ENCODE measurements around the gene PARD6G.

PARD6G gene

GRCh38 chr18:80200171-80200931 is 47.0 kb downstream of the PARD6G start:
- Histone ChIP-seq H3K9ac (ENCODE audit: low read depth in 1 of 2, low read length in 2 of 2) (no peak overlapping the region), H3K27me3 (ENCODE audit: control insufficient read depth in 1 of 2, insufficient read depth in 2 of 2, low read length in 2 of 2) (no peaks in the 10 kb centered on the region), H3K9me3 (ENCODE audit: control insufficient read depth in 1 of 2, low read length in 2 of 2) (no peaks in the 10 kb centered on the region), H3K4me1 (ENCODE audit: control insufficient read depth in 1 of 2, insufficient read depth in 2 of 2, low read length in 2 of 2) (peaks cover 0 to 6% of the 10 kb centered on the region in 2 donors), H3K4me3 (ENCODE audit: low read depth in 1 of 2, low read length in 2 of 2) (no peak overlapping the region), H3K27ac (ENCODE audit: low read depth, low read length) (no peak overlapping the region), H3K36me3 (ENCODE audit: control insufficient read depth in 1 of 2, insufficient read depth in 2 of 2, low read length in 2 of 2) (no peaks in the 10 kb centered on the region)

- H3K27me3 ChIP-seq (ENCODE audit: control insufficient read depth in 1 of 2, insufficient read depth in 2 of 2, low read length in 2 of 2): no peaks in the 10 kb centered on the region
- H3K9me3 ChIP-seq (ENCODE audit: control insufficient read depth in 1 of 2, low read length in 2 of 2): no peaks in the 10 kb centered on the region
- peaks cover 0 to 6% of the 10 kb centered on the region in 2 donors for H3K4me1 ChIP-seq (ENCODE audit: control insufficient read depth in 1 of 2, insufficient read depth in 2 of 2, low read length in 2 of 2)
- no peak overlapping the region for H3K27ac ChIP-seq (ENCODE audit: low read depth, low read length)
- no peak overlapping the region for H3K9ac ChIP-seq (ENCODE audit: low read depth in 1 of 2, low read length in 2 of 2)
- H3K4me3 ChIP-seq (ENCODE audit: low read depth in 1 of 2, low read length in 2 of 2): no peak overlapping the region
- H3K36me3 ChIP-seq (ENCODE audit: control insufficient read depth in 1 of 2, insufficient read depth in 2 of 2, low read length in 2 of 2): no peaks in the 10 kb centered on the region
These were observed 48.1 kb downstream of the PARD6G start for GRCh38 chr18:80198994-80199748.

GRCh38 chr18:80198391-80198790 is 48.9 kb downstream of the PARD6G start:
- Histone ChIP-seq H3K4me1 (ENCODE audit: control insufficient read depth in 1 of 2, insufficient read depth in 2 of 2, low read length in 2 of 2) (peaks cover 0 to 6% of the 10 kb centered on the region in 2 donors), H3K4me3 (ENCODE audit: low read depth in 1 of 2, low read length in 2 of 2) (no peak overlapping the region), H3K27ac (ENCODE audit: low read depth, low read length) (no peak overlapping the region), H3K36me3 (ENCODE audit: control insufficient read depth in 1 of 2, insufficient read depth in 2 of 2, low read length in 2 of 2) (no peaks in the 10 kb centered on the region), H3K9me3 (ENCODE audit: control insufficient read depth in 1 of 2, low read length in 2 of 2) (no peaks in the 10 kb centered on the region), H3K9ac (ENCODE audit: low read depth in 1 of 2, low read length in 2 of 2) (no peak overlapping the region), H3K27me3 (ENCODE audit: control insufficient read depth in 1 of 2, insufficient read depth in 2 of 2, low read length in 2 of 2) (no peaks in the 10 kb centered on the region)

- no peak overlapping the region for H3K27ac ChIP-seq (ENCODE audit: low read depth, low read length)
- no peaks in the 10 kb centered on the region for H3K27me3 ChIP-seq (ENCODE audit: control insufficient read depth in 1 of 2, insufficient read depth in 2 of 2, low read length in 2 of 2)
- no peaks in the 10 kb centered on the region for H3K36me3 ChIP-seq (ENCODE audit: control insufficient read depth in 1 of 2, insufficient read depth in 2 of 2, low read length in 2 of 2)
- H3K4me3 ChIP-seq (ENCODE audit: low read depth in 1 of 2, low read length in 2 of 2): no peak overlapping the region
- peaks cover 0 to 6% of the 10 kb centered on the region in 2 donors for H3K4me1 ChIP-seq (ENCODE audit: control insufficient read depth in 1 of 2, insufficient read depth in 2 of 2, low read length in 2 of 2)
- H3K9me3 ChIP-seq (ENCODE audit: control insufficient read depth in 1 of 2, low read length in 2 of 2): no peaks in the 10 kb centered on the region
- H3K9ac ChIP-seq (ENCODE audit: low read depth in 1 of 2, low read length in 2 of 2): no peak overlapping the region
These were observed 49.8 kb downstream of the PARD6G start for GRCh38 chr18:80197528-80197927.

- H3K4me3 ChIP-seq (ENCODE audit: low read depth in 1 of 2, low read length in 2 of 2): no peak overlapping the region
- no peak overlapping the region for H3K27ac ChIP-seq (ENCODE audit: low read depth, low read length)
- no peak overlapping the region for H3K9ac ChIP-seq (ENCODE audit: low read depth in 1 of 2, low read length in 2 of 2)
These were observed 50.6 kb downstream of the PARD6G start for GRCh38 chr18:80196528-80197320.

GRCh38 chr18:80194874-80195570 is 52.3 kb downstream of the PARD6G start:
- Histone ChIP-seq H3K9me3 (ENCODE audit: control insufficient read depth in 1 of 2, low read length in 2 of 2) (no peaks in the 10 kb centered on the region), H3K9ac (ENCODE audit: low read depth in 1 of 2, low read length in 2 of 2) (no peak overlapping the region), H3K27me3 (ENCODE audit: control insufficient read depth in 1 of 2, insufficient read depth in 2 of 2, low read length in 2 of 2) (no peaks in the 10 kb centered on the region), H3K27ac (ENCODE audit: low read depth, low read length) (no peak overlapping the region), H3K4me3 (ENCODE audit: low read depth in 1 of 2, low read length in 2 of 2) (no peak overlapping the region), H3K4me1 (ENCODE audit: control insufficient read depth in 1 of 2, insufficient read depth in 2 of 2, low read length in 2 of 2) (no peaks in the 10 kb centered on the region), H3K36me3 (ENCODE audit: control insufficient read depth in 1 of 2, insufficient read depth in 2 of 2, low read length in 2 of 2) (no peaks in the 10 kb centered on the region)

More at GRCh38 chr18:80196528-80197320, 50.6 kb downstream of the PARD6G start:
- no peaks in the 10 kb centered on the region for H3K9me3 ChIP-seq (ENCODE audit: control insufficient read depth in 1 of 2, low read length in 2 of 2)
- no peaks in the 10 kb centered on the region for H3K36me3 ChIP-seq (ENCODE audit: control insufficient read depth in 1 of 2, insufficient read depth in 2 of 2, low read length in 2 of 2)
- peaks cover 0 to 6% of the 10 kb centered on the region in 2 donors for H3K4me1 ChIP-seq (ENCODE audit: control insufficient read depth in 1 of 2, insufficient read depth in 2 of 2, low read length in 2 of 2)
- no peaks in the 10 kb centered on the region for H3K27me3 ChIP-seq (ENCODE audit: control insufficient read depth in 1 of 2, insufficient read depth in 2 of 2, low read length in 2 of 2)

GRCh38 chr18:80193701-80194100 is 53.6 kb downstream of the PARD6G start:
- Histone ChIP-seq H3K9ac (ENCODE audit: low read depth in 1 of 2, low read length in 2 of 2) (no peak overlapping the region), H3K4me3 (ENCODE audit: low read depth in 1 of 2, low read length in 2 of 2) (no peak overlapping the region), H3K9me3 (ENCODE audit: control insufficient read depth in 1 of 2, low read length in 2 of 2) (no peaks in the 10 kb centered on the region), H3K27me3 (ENCODE audit: control insufficient read depth in 1 of 2, insufficient read depth in 2 of 2, low read length in 2 of 2) (no peaks in the 10 kb centered on the region), H3K36me3 (ENCODE audit: control insufficient read depth in 1 of 2, insufficient read depth in 2 of 2, low read length in 2 of 2) (no peaks in the 10 kb centered on the region), H3K27ac (ENCODE audit: low read depth, low read length) (no peak overlapping the region), H3K4me1 (ENCODE audit: control insufficient read depth in 1 of 2, insufficient read depth in 2 of 2, low read length in 2 of 2) (no peaks in the 10 kb centered on the region)

- no peaks in the 10 kb centered on the region for H3K4me1 ChIP-seq (ENCODE audit: control insufficient read depth in 1 of 2, insufficient read depth in 2 of 2, low read length in 2 of 2)
- no peak overlapping the region for H3K9ac ChIP-seq (ENCODE audit: low read depth in 1 of 2, low read length in 2 of 2)
- H3K4me3 ChIP-seq (ENCODE audit: low read depth in 1 of 2, low read length in 2 of 2): no peak overlapping the region
- no peaks in the 10 kb centered on the region for H3K36me3 ChIP-seq (ENCODE audit: control insufficient read depth in 1 of 2, insufficient read depth in 2 of 2, low read length in 2 of 2)
- no peaks in the 10 kb centered on the region for H3K9me3 ChIP-seq (ENCODE audit: control insufficient read depth in 1 of 2, low read length in 2 of 2)
- no peak overlapping the region for H3K27ac ChIP-seq (ENCODE audit: low read depth, low read length)
- no peaks in the 10 kb centered on the region for H3K27me3 ChIP-seq (ENCODE audit: control insufficient read depth in 1 of 2, insufficient read depth in 2 of 2, low read length in 2 of 2)
These were observed 54.5 kb downstream of the PARD6G start for GRCh38 chr18:80192653-80193385.

GRCh38 chr18:80191907-80192652 is 55.2 kb downstream of the PARD6G start:
- Histone ChIP-seq H3K9ac (ENCODE audit: low read depth in 1 of 2, low read length in 2 of 2) (no peak overlapping the region), H3K9me3 (ENCODE audit: control insufficient read depth in 1 of 2, low read length in 2 of 2) (no peaks in the 10 kb centered on the region), H3K27ac (ENCODE audit: low read depth, low read length) (no peak overlapping the region), H3K4me3 (ENCODE audit: low read depth in 1 of 2, low read length in 2 of 2) (no peak overlapping the region), H3K36me3 (ENCODE audit: control insufficient read depth in 1 of 2, insufficient read depth in 2 of 2, low read length in 2 of 2) (no peaks in the 10 kb centered on the region), H3K27me3 (ENCODE audit: control insufficient read depth in 1 of 2, insufficient read depth in 2 of 2, low read length in 2 of 2) (no peaks in the 10 kb centered on the region), H3K4me1 (ENCODE audit: control insufficient read depth in 1 of 2, insufficient read depth in 2 of 2, low read length in 2 of 2) (no peaks in the 10 kb centered on the region)
